ENCODE data around the gene AFM. TPM values are rescaled to one million over a fixed set of nuclear protein-coding genes. Genes with fewer than 3 reads are reported as not detected.

The AFM gene
- polyA plus RNA-seq, 1 donor from 2014 or later, result not detected

- Histone ChIP-seq H3K36me3 (ENCODE audit: insufficient read depth, low read length) (no peaks in the 10 kb centered on the region), H3F3A (ENCODE audit: insufficient read depth, low read length, poor library complexity, severe bottlenecking) (no peaks in the 10 kb centered on the region), H3K27me3 (ENCODE audit: insufficient read depth, low read depth, low read length) (no peaks in the 10 kb centered on the region), H3K27ac (ENCODE audit: low read length) (no peak overlapping the region), H3K9me2 (ENCODE audit: insufficient read depth, low read length) (no peaks in the 10 kb centered on the region), H2AFZ (ENCODE audit: low read depth, low read length) (no peak overlapping the region), H3K79me2 (replicated peaks; ENCODE audit: insufficient read depth, low read length) (no peaks in the 10 kb centered on the region), H3K9me3 (ENCODE audit: low read length) (no peaks in the 10 kb centered on the region), H4K20me1 (ENCODE audit: insufficient read depth) (no peaks in the 10 kb centered on the region), H3K9ac (ENCODE audit: low read length) (no peak overlapping the region), H3K4me2 (ENCODE audit: low read length) (no peak overlapping the region), H3K4me3 (ENCODE audit: low read length) (no peak overlapping the region)
- TF ChIP-seq CTCF (IDR thresholded peaks at IDR 0.05; ENCODE audit: poor library complexity, severe bottlenecking) (no peak), RAD21 (conservative IDR thresholded peaks at IDR 0.05) (no peak), EZH2 (IDR thresholded peaks at IDR 0.05; ENCODE audit: borderline replicate concordance, insufficient read depth, low read length, poor library complexity, severe bottlenecking) (no peak), SMC3 (conservative IDR thresholded peaks at IDR 0.05; ENCODE audit: poor library complexity) (no peak), EP300 (conservative IDR thresholded peaks at IDR 0.05; ENCODE audit: poor library complexity, severe bottlenecking) (no peak), MXI1 (conservative IDR thresholded peaks at IDR 0.05; ENCODE audit: poor library complexity, severe bottlenecking) (no peak), TAF1 (IDR thresholded peaks at IDR 0.05; ENCODE audit: low read depth) (no peak), REST (IDR thresholded peaks at IDR 0.05; ENCODE audit: borderline replicate concordance) (no peak), POLR2AphosphoS5 (IDR thresholded peaks at IDR 0.05) (no peak)
Measured at GRCh38 chr4:73438048-73438447, 43.5 kb upstream of the AFM start.

GRCh38 chr4:73438582-73439215 lies 42.8 kb upstream of the AFM start:
- H3K27ac ChIP-seq (ENCODE audit: low read length), result no peak overlapping the region
- no peaks in the 10 kb centered on the region for H3K9me3 ChIP-seq (ENCODE audit: low read length)
- H3K9ac ChIP-seq (ENCODE audit: low read length), result no peak overlapping the region
- no peak overlapping the region for H3K4me2 ChIP-seq (ENCODE audit: low read length)
- H3K4me3 ChIP-seq (ENCODE audit: low read length), result no peak overlapping the region
- no peaks in the 10 kb centered on the region for H3F3A ChIP-seq (ENCODE audit: insufficient read depth, low read length, poor library complexity, severe bottlenecking)
- no peaks in the 10 kb centered on the region for H4K20me1 ChIP-seq (ENCODE audit: insufficient read depth)
- no peaks in the 10 kb centered on the region for H3K27me3 ChIP-seq (ENCODE audit: insufficient read depth, low read depth, low read length)
- H2AFZ ChIP-seq (ENCODE audit: low read depth, low read length), result no peak overlapping the region
- TF ChIP-seq REST (IDR thresholded peaks at IDR 0.05; ENCODE audit: borderline replicate concordance) (no peak), RAD21 (conservative IDR thresholded peaks at IDR 0.05) (no peak), EZH2 (IDR thresholded peaks at IDR 0.05; ENCODE audit: borderline replicate concordance, insufficient read depth, low read length, poor library complexity, severe bottlenecking) (no peak), TAF1 (IDR thresholded peaks at IDR 0.05; ENCODE audit: low read depth) (no peak), CTCF (IDR thresholded peaks at IDR 0.05; ENCODE audit: poor library complexity, severe bottlenecking) (no peak), POLR2AphosphoS5 (IDR thresholded peaks at IDR 0.05) (no peak), EP300 (conservative IDR thresholded peaks at IDR 0.05; ENCODE audit: poor library complexity, severe bottlenecking) (no peak), MXI1 (conservative IDR thresholded peaks at IDR 0.05; ENCODE audit: poor library complexity, severe bottlenecking) (no peak), SMC3 (conservative IDR thresholded peaks at IDR 0.05; ENCODE audit: poor library complexity) (no peak)
- no peaks in the 10 kb centered on the region for H3K36me3 ChIP-seq (ENCODE audit: insufficient read depth, low read length)
- no peaks in the 10 kb centered on the region for H3K9me2 ChIP-seq (ENCODE audit: insufficient read depth, low read length)
- H3K79me2 ChIP-seq (replicated peaks; ENCODE audit: insufficient read depth, low read length), result no peaks in the 10 kb centered on the region
